GM06990 (cell line): Measurements from ENCODE around the gene KRT78.

ENCODE experiments used
- DNase-seq: peaks from one replicate; pipeline ENCODE4 v3.0.0-alpha.2; 2011; ENCODE audit not compliant: insufficient read length; ENCODE audit errors: extremely low read depth
- H3K27me3 ChIP-seq: replicated peaks from 2 replicates; pipeline ENCODE4 v1.6.0; 2011; ENCODE audit warnings: low read length; ENCODE audit not compliant: control insufficient read depth, insufficient read depth
- H3K36me3 ChIP-seq: 2 replicates; pipeline ENCODE4 v1.5.1; 2011; ENCODE audit warnings: low read length; ENCODE audit not compliant: control insufficient read depth, insufficient read depth
- H3K4me3 ChIP-seq: replicated peaks from 2 replicates; pipeline ENCODE4 v1.5.1; 2011; ENCODE audit warnings: low read depth, mild to moderate bottlenecking, control low read depth, low read length
- CTCF ChIP-seq: IDR thresholded peaks from 2 replicates; pipeline ENCODE4 v1.5.1; 2011; ENCODE audit warnings: low read length, control low read depth, mild to moderate bottlenecking, inconsistent platforms; ENCODE audit not compliant: insufficient read depth, poor library complexity, severe bottlenecking

Gene KRT78

GRCh38 chr12:52872644-52873389 lies 24.0 kb upstream of the KRT78 start:
- no peak for DNase-seq
- no peak overlapping the region for H3K4me3 ChIP-seq
- no peak for TF ChIP-seq CTCF
- H3K36me3 ChIP-seq, result no peaks in the 10 kb centered on the region
- no peaks in the 10 kb centered on the region for H3K27me3 ChIP-seq

DNA sequence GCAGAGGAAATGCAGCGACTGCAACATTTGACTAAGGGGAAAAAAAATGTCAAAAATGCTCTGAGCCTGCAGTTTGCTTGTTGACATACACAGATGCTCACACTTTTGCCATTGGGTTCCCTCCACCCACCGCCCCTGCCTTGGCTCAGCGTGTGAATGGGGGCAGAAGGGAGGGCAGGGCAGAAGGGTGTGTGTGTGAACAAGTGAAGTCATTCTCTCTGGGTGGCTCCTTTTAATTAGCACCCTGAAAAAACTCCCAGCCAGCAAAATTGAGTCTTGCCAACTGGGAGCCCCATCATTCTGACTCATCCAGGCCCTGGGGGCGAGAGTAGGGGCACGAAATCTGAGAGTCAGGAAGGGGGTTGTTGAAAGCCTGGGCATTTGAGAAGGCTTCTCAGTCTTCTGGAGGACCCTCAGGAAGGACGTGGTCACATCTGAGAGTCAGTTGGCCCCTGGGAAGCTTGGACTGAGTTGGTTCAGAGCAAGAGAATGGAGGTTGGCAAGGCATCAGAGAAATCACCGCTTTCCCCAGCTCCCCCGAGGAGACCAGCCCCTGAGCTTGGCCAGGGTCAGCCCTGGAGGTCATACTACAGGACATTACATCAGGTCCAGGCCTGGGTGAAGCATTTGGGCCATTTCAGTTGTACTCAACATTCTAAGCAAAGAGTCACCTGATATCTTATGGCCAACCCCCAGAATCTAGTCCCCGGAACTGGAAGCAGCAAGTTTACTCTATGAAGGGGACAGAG lies 22.7 kb upstream of the KRT78 start:
- H3K36me3 ChIP-seq, result no peaks in the 10 kb centered on the region
- no peak for DNase-seq
- no peaks in the 10 kb centered on the region for H3K27me3 ChIP-seq
- no peak for TF ChIP-seq CTCF
- no peak overlapping the region for H3K4me3 ChIP-seq

DNA sequence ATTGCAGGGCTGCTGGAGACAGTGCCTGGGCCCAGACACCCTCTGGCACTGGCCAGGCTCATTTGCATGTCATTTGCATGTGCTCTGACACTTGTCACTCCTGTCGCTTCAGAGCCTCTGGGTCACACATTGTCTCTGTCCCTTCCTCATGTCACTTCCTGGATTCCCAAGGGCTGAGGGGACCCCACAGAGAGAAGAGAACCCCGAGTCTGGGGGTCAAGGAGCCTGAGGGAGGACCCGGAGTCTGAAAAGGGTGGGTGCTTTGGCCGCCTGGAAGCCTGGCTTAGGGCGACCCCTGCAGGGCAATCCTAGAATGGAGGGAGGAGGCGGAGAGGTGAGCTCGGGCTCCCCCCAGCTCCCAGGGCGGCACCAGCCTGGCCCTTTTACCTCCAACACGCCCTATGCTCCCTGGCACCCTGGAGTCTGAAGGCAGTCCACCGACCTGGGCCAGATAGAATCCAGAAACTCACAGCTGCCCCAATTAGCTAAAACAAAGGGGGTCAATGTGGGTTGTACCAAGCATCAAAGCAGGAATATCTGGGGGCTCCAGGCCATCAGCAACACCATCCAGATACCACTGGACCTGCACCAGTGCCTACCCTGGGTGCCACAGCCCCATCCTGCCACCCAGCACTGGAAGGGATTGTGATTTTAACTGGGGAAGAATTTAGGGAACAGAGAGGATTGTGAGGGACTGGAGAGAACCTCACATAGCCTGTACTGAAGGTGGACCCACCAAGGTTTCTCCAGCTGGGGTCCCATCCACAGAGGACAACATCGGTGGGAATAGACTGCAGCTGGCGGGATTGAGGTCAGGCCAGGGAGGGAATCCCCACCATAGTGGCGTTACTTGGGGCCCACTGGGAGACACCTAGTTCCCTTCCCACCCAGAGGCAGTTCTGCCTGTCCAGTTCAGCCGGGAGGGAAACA lies 21.8 kb upstream of the KRT78 start:
- no peaks in the 10 kb centered on the region; the same call in 1 of the 2 replicates for H3K27me3 ChIP-seq

GRCh38 chr12:52867642-52868041 lies 18.8 kb upstream of the KRT78 start:
- TF ChIP-seq CTCF, result no peak
- H3K36me3 ChIP-seq, result no peaks in the 10 kb centered on the region
- no peaks in the 10 kb centered on the region; the same call in 1 of the 2 replicates for H3K27me3 ChIP-seq
- no peak for DNase-seq
- no peak overlapping the region for H3K4me3 ChIP-seq

More for the DNA sequence above, 21.8 kb upstream of the KRT78 start:
- H3K4me3 ChIP-seq, result no peak overlapping the region
- H3K36me3 ChIP-seq, result no peaks in the 10 kb centered on the region
- TF ChIP-seq CTCF, result peak; percentile 95
- DNase-seq, result peak; percentile 48

- H3K27me3 ChIP-seq, result no peaks in the 10 kb centered on the region; the same call in 1 of the 2 replicates
- DNase-seq, result no peak
- H3K36me3 ChIP-seq, result no peaks in the 10 kb centered on the region
- no peak overlapping the region for H3K4me3 ChIP-seq
- no peak for TF ChIP-seq CTCF
Measured at GRCh38 chr12:52867152-52867551, 18.4 kb upstream of the KRT78 start.
